Measurements from ENCODE around the gene HSF5.

The HSF5 gene

DNA sequence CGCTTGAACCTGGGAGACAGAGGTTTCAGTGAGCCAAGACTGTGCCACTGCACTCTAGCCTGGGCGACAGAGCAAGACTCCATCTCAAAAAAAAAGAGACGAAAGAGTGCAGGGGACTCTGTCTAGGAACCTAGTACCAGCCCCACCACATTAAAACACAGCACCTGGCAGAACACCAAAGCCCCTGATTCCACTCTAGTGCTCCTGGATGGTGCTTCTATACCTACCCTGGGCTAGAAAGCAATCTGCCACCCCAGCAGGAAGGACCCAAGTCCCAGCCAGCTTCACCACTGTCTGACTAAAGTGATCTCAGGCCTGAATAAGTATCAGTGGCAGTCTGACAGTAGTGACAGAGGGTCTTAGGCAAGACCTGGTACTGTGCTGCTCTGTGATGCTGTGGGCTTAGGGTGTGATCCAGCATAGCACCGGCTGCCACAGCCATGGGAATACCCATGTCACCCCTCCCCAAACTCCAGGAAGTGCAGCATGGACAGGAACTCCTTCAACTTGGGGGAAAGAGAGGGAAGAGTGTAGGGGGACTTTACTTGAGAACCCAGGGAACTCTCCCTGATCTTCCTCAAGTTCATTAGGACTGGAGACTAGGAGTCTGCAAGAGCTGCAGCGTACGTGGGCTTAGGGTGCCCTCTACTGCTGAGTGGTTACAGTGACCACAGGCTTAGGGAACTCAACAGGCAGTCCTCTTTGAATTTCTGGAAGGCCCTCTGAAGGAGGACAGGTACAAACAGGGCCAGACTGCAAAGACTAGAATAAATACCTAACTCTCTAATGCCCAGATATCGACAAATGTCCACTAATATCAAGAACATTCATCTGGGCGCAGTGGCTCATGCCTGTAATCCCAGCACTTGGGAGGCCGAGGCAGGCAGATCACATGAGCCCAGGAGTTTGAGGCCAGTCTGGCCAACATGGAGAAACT, 40.9 kb downstream of the HSF5 start:
- no peak for DNase-seq (ENCODE audit: low spot score)
- TF ChIP-seq, protein P1, sequence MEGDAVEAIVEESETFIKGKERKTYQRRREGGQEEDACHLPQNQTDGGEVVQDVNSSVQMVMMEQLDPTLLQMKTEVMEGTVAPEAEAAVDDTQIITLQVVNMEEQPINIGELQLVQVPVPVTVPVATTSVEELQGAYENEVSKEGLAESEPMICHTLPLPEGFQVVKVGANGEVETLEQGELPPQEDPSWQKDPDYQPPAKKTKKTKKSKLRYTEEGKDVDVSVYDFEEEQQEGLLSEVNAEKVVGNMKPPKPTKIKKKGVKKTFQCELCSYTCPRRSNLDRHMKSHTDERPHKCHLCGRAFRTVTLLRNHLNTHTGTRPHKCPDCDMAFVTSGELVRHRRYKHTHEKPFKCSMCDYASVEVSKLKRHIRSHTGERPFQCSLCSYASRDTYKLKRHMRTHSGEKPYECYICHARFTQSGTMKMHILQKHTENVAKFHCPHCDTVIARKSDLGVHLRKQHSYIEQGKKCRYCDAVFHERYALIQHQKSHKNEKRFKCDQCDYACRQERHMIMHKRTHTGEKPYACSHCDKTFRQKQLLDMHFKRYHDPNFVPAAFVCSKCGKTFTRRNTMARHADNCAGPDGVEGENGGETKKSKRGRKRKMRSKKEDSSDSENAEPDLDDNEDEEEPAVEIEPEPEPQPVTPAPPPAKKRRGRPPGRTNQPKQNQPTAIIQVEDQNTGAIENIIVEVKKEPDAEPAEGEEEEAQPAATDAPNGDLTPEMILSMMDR (IDR thresholded peaks at IDR 0.05) = no peak
- no peak overlapping the region for H3K27ac ChIP-seq
- no peak overlapping the region for H3K4me3 ChIP-seq

DNA sequence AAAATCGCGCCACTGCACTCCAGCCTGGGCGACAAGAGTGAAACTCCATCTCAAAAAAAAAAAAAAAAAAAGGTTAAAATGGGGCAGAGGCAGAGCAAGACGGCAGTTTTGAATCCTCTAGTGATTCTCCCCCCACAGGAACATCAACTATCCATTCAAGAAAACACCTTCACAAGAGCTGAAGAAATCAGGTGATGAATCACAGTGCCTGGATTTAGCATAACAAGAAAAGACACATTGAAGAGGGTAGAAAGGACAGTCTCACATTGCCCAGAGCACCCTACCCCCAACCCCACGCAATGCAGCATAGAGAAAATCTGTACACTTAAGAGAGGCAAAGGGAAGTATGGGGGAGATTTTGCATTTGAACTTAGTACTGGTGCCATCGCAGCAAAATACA, 42.1 kb downstream of the HSF5 start:
- TF ChIP-seq, protein P1 (IDR thresholded peaks at IDR 0.05) = no peak
- Histone ChIP-seq H3K4me3 (no peak overlapping the region), H3K27ac (no peak overlapping the region)
- DNase-seq (ENCODE audit: low spot score) = no peak

- TF ChIP-seq, protein P1 (IDR thresholded peaks at IDR 0.05) = no peak
- no peak for DNase-seq (ENCODE audit: low spot score)
- Histone ChIP-seq H3K27ac (no peak overlapping the region), H3K4me3 (no peak overlapping the region)
Observed at GRCh38 chr17:58436805-58437239, 51.4 kb downstream of the HSF5 start.

DNA sequence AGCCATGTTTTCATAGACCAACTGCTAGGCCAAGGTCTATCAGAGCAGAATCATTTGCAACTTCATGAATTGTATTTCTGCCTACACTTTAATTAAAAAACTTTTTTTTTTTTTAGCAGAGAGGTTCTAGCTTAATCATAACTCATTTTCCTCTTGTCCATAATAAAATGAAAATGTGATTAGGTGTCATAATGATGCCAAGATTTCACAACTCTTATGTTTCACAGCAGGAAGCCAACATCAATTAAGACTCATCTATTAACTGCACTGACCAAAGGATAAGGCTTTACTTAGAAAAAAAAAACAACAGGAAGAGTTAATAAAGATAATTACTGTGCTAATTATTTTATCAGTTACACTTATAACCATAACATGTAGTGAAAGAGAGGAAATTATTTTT, 52.0 kb downstream of the HSF5 start:
- DNase-seq (ENCODE audit: low spot score) = no peak
- H3K4me3 ChIP-seq = no peak overlapping the region
- TF ChIP-seq, protein P1 (IDR thresholded peaks at IDR 0.05) = no peak
- no peak overlapping the region for H3K27ac ChIP-seq

DNA sequence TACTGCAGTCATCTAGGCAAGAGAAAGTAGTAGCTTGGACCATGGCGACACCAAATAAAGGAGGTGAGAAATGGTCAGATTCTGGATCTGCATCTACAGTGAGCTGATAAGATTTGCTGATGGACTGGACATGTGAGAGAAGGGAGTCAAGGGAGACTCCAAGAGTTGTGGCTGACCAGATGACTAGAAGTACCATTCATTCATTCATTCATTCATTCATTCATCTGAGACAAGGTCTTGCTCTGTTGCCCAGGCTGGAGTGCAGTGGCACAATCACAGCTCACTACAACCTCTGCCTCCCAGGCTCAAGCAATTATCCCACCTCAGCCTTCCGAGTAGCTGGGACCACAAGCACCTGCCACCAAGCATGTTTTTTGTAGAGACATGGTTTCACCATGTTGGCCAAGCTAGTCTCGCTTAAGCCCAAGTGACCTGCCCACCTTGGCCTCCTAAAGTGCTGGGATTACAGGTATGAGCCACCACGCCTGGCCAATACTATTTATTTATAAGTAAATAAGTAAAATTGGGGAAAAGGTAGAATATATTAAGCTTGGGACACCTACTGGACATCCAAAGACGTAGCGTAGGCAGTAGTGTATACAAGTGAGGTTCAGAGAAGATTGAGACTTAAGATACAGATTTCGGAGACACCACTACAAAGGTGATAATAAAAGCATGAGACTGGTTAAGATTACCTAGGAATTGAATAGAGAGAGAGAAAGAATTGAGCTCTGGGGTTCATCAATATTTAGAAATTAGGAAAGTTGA, 55.2 kb downstream of the HSF5 start:
- Histone ChIP-seq H3K27ac (no peak overlapping the region), H3K4me3 (no peak overlapping the region)
- TF ChIP-seq, protein P1 (IDR thresholded peaks at IDR 0.05) = no peak
- no peak for DNase-seq (ENCODE audit: low spot score)

DNA sequence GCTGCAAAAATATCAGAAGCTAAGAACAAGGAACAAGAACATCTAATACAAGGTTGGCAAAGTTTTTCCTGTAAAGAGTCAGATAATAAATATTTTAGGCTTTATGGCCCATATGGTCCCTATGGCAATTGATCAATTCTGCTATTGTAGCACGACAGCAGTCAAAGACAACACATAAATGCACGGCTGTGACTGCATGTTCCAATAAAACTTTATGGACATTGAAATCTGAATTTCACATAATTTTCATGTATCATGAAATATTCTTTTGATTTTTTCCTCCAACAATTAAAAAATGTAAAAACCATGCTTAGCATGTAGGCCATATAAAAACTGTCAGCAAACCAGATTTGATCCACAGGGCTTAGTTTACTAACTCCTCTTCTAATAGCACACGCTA, 60.4 kb downstream of the HSF5 start:
- no peak for DNase-seq (ENCODE audit: low spot score)
- H3K4me3 ChIP-seq = no peak overlapping the region
- no peak overlapping the region for H3K27ac ChIP-seq
- TF ChIP-seq, protein P1 (IDR thresholded peaks at IDR 0.05) = no peak
